Measurements from ENCODE around the gene NRXN3. TPM values are rescaled to one million over a fixed set of nuclear protein-coding genes. Genes with fewer than 3 reads are reported as not detected.

The NRXN3 gene
- total RNA-seq, 1 donor from 2014 or later, result 5.9 TPM

- Mint-ChIP-seq H3K4me3 (no peak overlapping the region), H3K9me3 (peaks cover 8% of the 10 kb centered on the region)
- no peak for DNase-seq (ENCODE audit: low spot score)
Measured at GRCh38 chr14:79600406-79600805, 1430.2 kb downstream of the NRXN3 start.

GRCh38 chr14:79601579-79601978 is 1431.4 kb downstream of the NRXN3 start:
- Histone ChIP-seq H3F3A (ENCODE audit: low read depth) (no peaks in the 10 kb centered on the region), H3K27me3 (no peaks in the 10 kb centered on the region), H4K20me1 (ENCODE audit: low read depth) (no peaks in the 10 kb centered on the region), H3K4me1 (no peaks in the 10 kb centered on the region), H3K27ac (no peak overlapping the region), H3K79me2 (ENCODE audit: low read depth) (no peaks in the 10 kb centered on the region), H3K4me3 (no peak overlapping the region), H3K9ac (no peak overlapping the region), H2AFZ (replicated peaks) (no peak overlapping the region), H3K36me3 (no peaks in the 10 kb centered on the region), H3K9me3 (ENCODE audit: low read depth) (no peaks in the 10 kb centered on the region), H3K4me2 (no peak overlapping the region)
- Mint-ChIP-seq H3K27me3 (ENCODE audit: insufficient read depth, low read depth) (no peaks in the 10 kb centered on the region), H3K4me3 (no peak overlapping the region), H3K36me3 (no peaks in the 10 kb centered on the region), H3K27ac (no peak overlapping the region), H3K9me3 (peaks cover 6% of the 10 kb centered on the region), H3K4me1 (no peaks in the 10 kb centered on the region)
- no peak for TF ChIP-seq EZH2phosphoT487 (IDR thresholded peaks at IDR 0.05)
- no peak for TF ChIP-seq CTCF (IDR thresholded peaks at IDR 0.05)
- TF ChIP-seq EZH2 (IDR thresholded peaks at IDR 0.05), result no peak
- no peak for DNase-seq (ENCODE audit: low spot score)

More at GRCh38 chr14:79600406-79600805, 1430.2 kb downstream of the NRXN3 start:
- Histone ChIP-seq H3K27me3 (no peaks in the 10 kb centered on the region), H3K9ac (no peak overlapping the region), H3K4me3 (no peak overlapping the region), H3K27ac (no peak overlapping the region), H3K4me2 (no peak overlapping the region), H3K79me2 (ENCODE audit: low read depth) (no peaks in the 10 kb centered on the region), H3F3A (ENCODE audit: low read depth) (no peaks in the 10 kb centered on the region), H3K36me3 (peaks cover 4% of the 10 kb centered on the region), H4K20me1 (ENCODE audit: low read depth) (no peaks in the 10 kb centered on the region), H3K4me1 (no peaks in the 10 kb centered on the region), H3K9me3 (ENCODE audit: low read depth) (no peaks in the 10 kb centered on the region), H2AFZ (replicated peaks) (no peak overlapping the region)
- H3K4me1 Mint-ChIP-seq, result no peaks in the 10 kb centered on the region
- TF ChIP-seq CTCF (IDR thresholded peaks at IDR 0.05) (no peak), EZH2 (IDR thresholded peaks at IDR 0.05) (no peak), EZH2phosphoT487 (IDR thresholded peaks at IDR 0.05) (no peak)
- H3K27me3 Mint-ChIP-seq (ENCODE audit: insufficient read depth, low read depth), result no peaks in the 10 kb centered on the region
- no peaks in the 10 kb centered on the region for H3K36me3 Mint-ChIP-seq
- no peak overlapping the region for H3K27ac Mint-ChIP-seq

- TF ChIP-seq EZH2 (IDR thresholded peaks at IDR 0.05) (no peak), CTCF (IDR thresholded peaks at IDR 0.05) (no peak), EZH2phosphoT487 (IDR thresholded peaks at IDR 0.05) (no peak)
- DNase-seq (ENCODE audit: low spot score), result no peak
- Histone ChIP-seq H3K9ac (no peak overlapping the region), H3K4me1 (no peaks in the 10 kb centered on the region), H4K20me1 (ENCODE audit: low read depth) (no peaks in the 10 kb centered on the region), H3K4me3 (no peak overlapping the region), H3K9me3 (ENCODE audit: low read depth) (no peaks in the 10 kb centered on the region), H3K4me2 (no peak overlapping the region), H3K79me2 (ENCODE audit: low read depth) (no peaks in the 10 kb centered on the region), H3K27ac (no peak overlapping the region), H3F3A (ENCODE audit: low read depth) (no peaks in the 10 kb centered on the region), H3K36me3 (no peaks in the 10 kb centered on the region), H2AFZ (replicated peaks) (no peak overlapping the region), H3K27me3 (no peaks in the 10 kb centered on the region)
- Mint-ChIP-seq H3K36me3 (no peaks in the 10 kb centered on the region), H3K27ac (no peak overlapping the region), H3K4me1 (no peaks in the 10 kb centered on the region), H3K4me3 (no peak overlapping the region), H3K27me3 (ENCODE audit: insufficient read depth, low read depth) (no peaks in the 10 kb centered on the region), H3K9me3 (peaks cover under 1% of the 10 kb centered on the region)
Measured at GRCh38 chr14:79602045-79602444, 1431.9 kb downstream of the NRXN3 start.
